ENCODE data around the gene ADISSP. TPM values are rescaled to one million over a fixed set of nuclear protein-coding genes. Genes with fewer than 3 reads are reported as not detected.

Gene ADISSP
- total RNA-seq, 1 donor from 2014 or later, result 93.0 TPM

DNA sequence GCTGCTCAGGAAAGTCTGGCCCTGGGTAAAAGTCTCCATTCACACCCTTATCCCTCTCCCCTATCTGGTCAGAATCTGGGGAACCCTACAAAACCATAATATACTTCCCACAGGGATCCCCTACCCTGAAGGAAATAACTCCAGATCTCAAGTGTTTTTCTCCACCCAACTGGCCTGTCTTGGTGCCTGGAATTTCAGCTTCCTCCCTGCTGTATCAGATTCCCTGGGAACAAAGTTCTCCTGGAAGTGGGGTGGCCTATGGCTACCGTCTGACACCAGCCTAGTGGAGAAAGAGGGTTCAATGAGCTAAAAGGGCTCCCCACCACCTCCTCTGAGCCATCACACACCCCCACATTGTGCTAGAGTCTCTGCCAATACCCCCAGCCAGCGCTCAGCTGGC is 20.1 kb downstream of the ADISSP start:
- H3K4me1 Mint-ChIP-seq, result peaks cover 18% of the 10 kb centered on the region
- H3K36me3 Mint-ChIP-seq (ENCODE audit: low read depth), result peaks cover 8% of the 10 kb centered on the region
- DNase-seq (ENCODE audit: low read depth, low spot score), result no peak
- no peaks in the 10 kb centered on the region for H3K9me3 Mint-ChIP-seq
- H3K27me3 Mint-ChIP-seq (ENCODE audit: low read depth), result peaks cover 74% of the 10 kb centered on the region
- no peak overlapping the region for H3K4me3 Mint-ChIP-seq
- H3K27ac Mint-ChIP-seq (ENCODE audit: unreplicated experiment), result no peak overlapping the region
- TF ChIP-seq, protein P1, sequence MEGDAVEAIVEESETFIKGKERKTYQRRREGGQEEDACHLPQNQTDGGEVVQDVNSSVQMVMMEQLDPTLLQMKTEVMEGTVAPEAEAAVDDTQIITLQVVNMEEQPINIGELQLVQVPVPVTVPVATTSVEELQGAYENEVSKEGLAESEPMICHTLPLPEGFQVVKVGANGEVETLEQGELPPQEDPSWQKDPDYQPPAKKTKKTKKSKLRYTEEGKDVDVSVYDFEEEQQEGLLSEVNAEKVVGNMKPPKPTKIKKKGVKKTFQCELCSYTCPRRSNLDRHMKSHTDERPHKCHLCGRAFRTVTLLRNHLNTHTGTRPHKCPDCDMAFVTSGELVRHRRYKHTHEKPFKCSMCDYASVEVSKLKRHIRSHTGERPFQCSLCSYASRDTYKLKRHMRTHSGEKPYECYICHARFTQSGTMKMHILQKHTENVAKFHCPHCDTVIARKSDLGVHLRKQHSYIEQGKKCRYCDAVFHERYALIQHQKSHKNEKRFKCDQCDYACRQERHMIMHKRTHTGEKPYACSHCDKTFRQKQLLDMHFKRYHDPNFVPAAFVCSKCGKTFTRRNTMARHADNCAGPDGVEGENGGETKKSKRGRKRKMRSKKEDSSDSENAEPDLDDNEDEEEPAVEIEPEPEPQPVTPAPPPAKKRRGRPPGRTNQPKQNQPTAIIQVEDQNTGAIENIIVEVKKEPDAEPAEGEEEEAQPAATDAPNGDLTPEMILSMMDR (conservative IDR thresholded peaks at IDR 0.05), result no peak

DNA sequence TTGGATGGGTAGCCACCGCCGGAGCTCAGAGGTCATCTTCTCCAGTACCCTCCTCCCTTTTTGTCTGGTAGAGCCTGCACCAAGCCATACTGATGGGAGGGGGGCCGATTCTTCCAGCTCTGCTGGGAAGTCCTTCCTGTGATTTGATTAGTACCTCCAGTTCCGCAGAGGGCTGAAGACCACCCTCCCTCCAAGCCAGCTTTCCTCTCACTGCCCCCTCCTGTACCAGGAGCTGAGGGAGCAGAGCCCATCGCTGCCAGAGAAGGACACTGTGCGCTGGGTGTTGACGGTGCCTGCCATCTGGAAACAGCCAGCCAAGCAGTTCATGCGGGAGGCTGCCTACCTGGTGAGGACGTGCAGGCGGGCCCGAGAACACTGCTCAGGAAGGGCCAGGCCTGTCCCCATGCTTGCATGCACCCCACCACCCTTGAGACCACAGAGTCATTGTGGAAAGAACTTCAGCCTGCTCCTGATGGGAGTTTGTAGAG is 21.8 kb downstream of the ADISSP start:
- Mint-ChIP-seq H3K27ac (ENCODE audit: unreplicated experiment) (no peak overlapping the region), H3K4me1 (peaks cover 11% of the 10 kb centered on the region), H3K4me3 (peak overlapping the region; percentile 29), H3K36me3 (ENCODE audit: low read depth) (peaks cover 3% of the 10 kb centered on the region), H3K9me3 (no peaks in the 10 kb centered on the region), H3K27me3 (ENCODE audit: low read depth) (peaks cover 62% of the 10 kb centered on the region)
- TF ChIP-seq, protein P1 (conservative IDR thresholded peaks at IDR 0.05), result no peak
- DNase-seq (ENCODE audit: low read depth, low spot score), result no peak

DNA sequence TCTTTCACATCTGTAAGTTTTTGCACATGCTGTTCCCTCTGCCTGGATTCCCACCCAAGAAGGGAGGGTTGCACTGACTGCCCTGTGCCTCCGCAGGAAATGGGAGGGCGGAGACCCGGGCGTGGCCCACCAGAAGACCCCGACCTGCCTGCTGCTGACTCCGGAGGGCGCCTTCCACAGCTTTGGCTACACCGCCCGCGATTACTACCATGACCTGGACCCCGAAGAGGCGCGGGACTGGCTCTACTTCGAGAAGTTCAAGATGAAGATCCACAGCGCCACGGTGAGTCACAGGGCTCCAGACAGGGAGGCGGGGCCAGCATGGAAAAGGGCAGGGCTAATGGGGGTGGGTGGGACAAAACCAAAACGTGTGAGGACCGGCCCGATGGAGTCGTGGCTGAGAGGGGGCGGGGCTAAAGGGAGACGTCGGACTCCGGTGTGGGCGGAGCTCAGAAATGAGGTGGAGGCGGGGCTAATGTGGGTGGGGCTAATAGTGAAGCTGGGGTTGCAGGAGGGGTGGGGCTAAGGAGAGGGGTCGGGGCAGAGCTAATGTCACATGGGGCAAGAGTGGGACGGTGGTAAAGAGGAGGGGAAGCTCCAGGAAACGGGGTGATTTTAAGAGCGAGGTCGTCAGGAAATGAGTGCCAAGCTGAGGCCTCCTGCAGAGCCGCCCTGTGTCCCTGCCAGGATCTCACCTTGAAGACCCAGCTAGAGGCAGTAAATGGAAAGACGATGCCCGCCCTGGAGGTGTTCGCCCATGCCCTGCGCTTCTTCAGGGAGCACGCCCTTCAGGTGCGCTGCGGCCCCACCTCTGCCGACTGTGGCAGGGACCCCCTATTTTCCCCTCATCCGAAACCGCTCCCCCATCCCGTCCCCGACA is 22.5 kb downstream of the ADISSP start:
- DNase-seq (ENCODE audit: low read depth, low spot score), result peak; percentile 69
- Mint-ChIP-seq H3K4me3 (peak overlapping the region; percentile 45), H3K9me3 (no peaks in the 10 kb centered on the region), H3K36me3 (ENCODE audit: low read depth) (no peaks in the 10 kb centered on the region), H3K4me1 (peaks cover 16% of the 10 kb centered on the region), H3K27me3 (ENCODE audit: low read depth) (peaks cover 55% of the 10 kb centered on the region), H3K27ac (ENCODE audit: unreplicated experiment) (peak overlapping the region; percentile 39)
- TF ChIP-seq, protein P1 (conservative IDR thresholded peaks at IDR 0.05), result no peak

DNA sequence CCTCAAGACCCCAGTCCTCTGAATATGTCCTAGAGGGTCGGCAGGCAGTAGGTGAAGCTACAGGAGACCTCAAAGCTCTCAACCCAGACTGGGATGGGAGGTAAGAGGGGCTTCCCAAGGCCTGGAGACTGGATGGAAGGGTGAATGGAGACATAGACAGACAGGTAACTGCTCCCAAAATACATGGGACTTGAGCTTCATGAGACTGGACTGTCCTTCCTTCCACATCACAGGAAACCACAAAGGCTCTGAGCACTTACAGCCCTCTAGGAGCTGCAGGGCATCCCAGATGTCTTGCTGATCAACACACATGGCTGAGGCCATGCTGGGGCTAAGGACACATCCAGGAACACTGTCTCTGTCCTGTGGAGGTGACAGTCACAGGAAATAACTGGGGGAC is 23.5 kb downstream of the ADISSP start:
- no peak overlapping the region for H3K4me3 Mint-ChIP-seq
- no peak overlapping the region for H3K27ac Mint-ChIP-seq (ENCODE audit: unreplicated experiment)
- H3K36me3 Mint-ChIP-seq (ENCODE audit: low read depth), result no peaks in the 10 kb centered on the region
- H3K27me3 Mint-ChIP-seq (ENCODE audit: low read depth), result peaks cover 49% of the 10 kb centered on the region
- TF ChIP-seq, protein P1 (conservative IDR thresholded peaks at IDR 0.05), result no peak
- no peaks in the 10 kb centered on the region for H3K9me3 Mint-ChIP-seq
- H3K4me1 Mint-ChIP-seq, result peaks cover 19% of the 10 kb centered on the region
- DNase-seq (ENCODE audit: low read depth, low spot score), result no peak

DNA sequence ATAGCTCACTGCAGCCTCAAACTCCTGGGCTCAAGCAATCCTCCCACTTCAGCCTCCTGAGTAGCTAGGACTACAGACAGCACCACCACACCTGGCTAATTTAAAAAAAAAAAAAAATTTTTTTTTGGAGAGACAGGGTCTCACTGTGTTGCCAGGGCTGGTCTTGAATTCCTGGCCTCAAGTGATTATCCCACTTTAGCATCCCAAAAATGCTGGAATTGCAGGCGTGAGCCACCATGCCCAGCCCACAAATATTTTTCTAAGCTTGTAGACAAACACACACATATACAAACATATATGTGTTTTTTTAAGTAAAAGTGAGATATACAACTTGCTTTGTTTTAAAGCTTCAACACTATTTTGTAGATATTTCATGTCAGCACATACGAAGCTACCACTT is 24.3 kb downstream of the ADISSP start:
- Mint-ChIP-seq H3K27me3 (ENCODE audit: low read depth) (peaks cover 44% of the 10 kb centered on the region), H3K36me3 (ENCODE audit: low read depth) (no peaks in the 10 kb centered on the region), H3K4me3 (no peak overlapping the region), H3K27ac (ENCODE audit: unreplicated experiment) (no peak overlapping the region), H3K9me3 (no peaks in the 10 kb centered on the region), H3K4me1 (peaks cover 26% of the 10 kb centered on the region)
- TF ChIP-seq, protein P1 (conservative IDR thresholded peaks at IDR 0.05), result no peak
- no peak for DNase-seq (ENCODE audit: low read depth, low spot score)
